Lung (tissue), 12 donors: Measurements from ENCODE around the gene KIAA1671. TPM values are rescaled to one million over a fixed set of nuclear protein-coding genes. Genes with fewer than 3 reads are reported as not detected.

Experiments
- ATAC-seq: fragments of 200-7000 bp; cut with Tn5 transposase; one replicate; pipeline ENCODE4 v1.9.1; 2020; ENCODE audit warnings: moderate number of reproducible peaks; ENCODE audit not compliant: insufficient read depth, low FRiP score
- DNase-seq, 3 donors: peaks; one replicate each; pipeline ENCODE4 v3.0.0-alpha.2; 2013 to 2017
- H3K27ac ChIP-seq, 2 donors: one replicate each; pipeline ENCODE4 v1.5.1; 2013; ENCODE audit warnings: mild to moderate bottlenecking in 2 of 2, moderate library complexity in 2 of 2, control low read depth in 1 of 2, inconsistent platforms in 1 of 2, low read depth in 1 of 2, low read length in 1 of 2
- H3K27me3 ChIP-seq, 3 donors: one replicate each; pipeline ENCODE4 v1.5.1; 2013; ENCODE audit warnings: low read length in 2 of 3; ENCODE audit not compliant: control insufficient read depth in 3 of 3, insufficient read depth in 3 of 3
- H3K36me3 ChIP-seq, 4 donors: one replicate each; pipeline ENCODE4 v1.5.1; 2013; ENCODE audit warnings: low read length in 4 of 4, mild to moderate bottlenecking in 1 of 4, moderate library complexity in 1 of 4; ENCODE audit not compliant: control insufficient read depth in 4 of 4, insufficient read depth in 4 of 4
- H3K4me1 ChIP-seq, 5 donors: one replicate each; pipeline ENCODE4 v1.5.1; 2013; ENCODE audit warnings: low read length in 5 of 5, mild to moderate bottlenecking in 2 of 5, moderate library complexity in 1 of 5; ENCODE audit not compliant: control insufficient read depth in 5 of 5, insufficient read depth in 5 of 5
- H3K4me3 ChIP-seq: one replicate; pipeline ENCODE4 v1.5.1; 2013; ENCODE audit warnings: mild to moderate bottlenecking, control low read depth, moderate library complexity
- H3K9ac ChIP-seq, 2 donors: one replicate each; pipeline ENCODE4 v1.5.1; 2013; ENCODE audit warnings: low read length in 2 of 2, control low read depth in 1 of 2; ENCODE audit not compliant: insufficient read depth in 1 of 2
- H3K9me3 ChIP-seq, 4 donors: one replicate each; pipeline ENCODE4 v1.5.1; 2013; ENCODE audit warnings: low read length in 3 of 4, mild to moderate bottlenecking in 1 of 4, moderate library complexity in 1 of 4; ENCODE audit not compliant: control insufficient read depth in 4 of 4, insufficient read depth in 3 of 4
- WGBS, 2 donors: extraction: QIAGEN DNeasy Blood & Tissue Kit; methylation state at CpG; one replicate each; pipeline ENCODE4 v1.1.7; 2013; 5-methylcytosine and 5-hydroxymethylcytosine counted together
- polyA plus RNA-seq, 2 donors: library from polyadenylated mRNA; stranded (reverse); fragments of 200-250 nt; gene quantifications; one replicate each; pipeline ENCODE4 v1.2.1, GENCODE V29; 2013
- total RNA-seq, 2 donors: library from RNA; depleted of rRNA in 1 of 2; stranded (reverse); fragments of >200 nt in 1 of 2; gene quantifications; one replicate each; pipeline ENCODE4 v1.2.1, GENCODE V29; 2014 to 2021
- TF ChIP-seq, protein P1 (sequence below): IDR thresholded peaks from 2 replicates; pipeline ENCODE4 v1.5.1; 2012; ENCODE audit warnings: mild to moderate bottlenecking; ENCODE audit errors: control extremely low read depth, extremely low read depth
- donor health status: control.
- donor health status: control.
- donor health status: Bipolar disorder and iron deficiency.
- donor health status: healthy.
- donor health status: DM: yes; HTN: yes; CAD: no.

The KIAA1671 gene
- total and polyA plus RNA-seq, 4 donors, result 7.6 to 44.6 (median 24.0) TPM

DNA sequence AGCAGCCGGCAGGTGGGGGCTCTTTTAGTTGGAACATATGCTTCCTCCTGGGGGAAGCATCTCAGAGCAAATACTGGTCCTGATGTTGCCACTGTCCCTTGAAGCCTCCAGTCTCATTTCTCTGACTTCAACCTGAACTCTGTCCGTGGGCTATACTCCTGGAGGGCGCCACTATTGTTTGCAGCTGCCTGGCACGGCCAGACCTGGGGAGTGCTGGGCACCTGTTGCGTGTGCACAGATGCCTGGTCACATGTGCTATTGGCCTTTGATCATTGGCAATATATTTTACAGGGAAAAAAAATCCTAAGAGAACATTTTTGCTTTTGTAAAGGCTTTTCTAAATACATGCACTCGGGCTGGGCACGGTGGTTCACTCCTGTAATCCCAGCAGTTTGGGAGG is 24.2 kb upstream of the KIAA1671 start:
- DNase-seq (no peak), ATAC-seq (no peak)
- Histone ChIP-seq H3K27me3 (peaks cover 0 to 3% (median 0%) of the 10 kb centered on the region in 3 donors), H3K4me3 (no peak overlapping the region), H3K36me3 (peaks cover 0 to 6% (median 0%) of the 10 kb centered on the region in 4 donors), H3K9me3 (peaks cover 0 to 7% (median 3%) of the 10 kb centered on the region in 4 donors), H3K9ac (no peak overlapping the region), H3K4me1 (no peaks in the 10 kb centered on the region), H3K27ac (no peak overlapping the region)
- TF ChIP-seq, protein P1, sequence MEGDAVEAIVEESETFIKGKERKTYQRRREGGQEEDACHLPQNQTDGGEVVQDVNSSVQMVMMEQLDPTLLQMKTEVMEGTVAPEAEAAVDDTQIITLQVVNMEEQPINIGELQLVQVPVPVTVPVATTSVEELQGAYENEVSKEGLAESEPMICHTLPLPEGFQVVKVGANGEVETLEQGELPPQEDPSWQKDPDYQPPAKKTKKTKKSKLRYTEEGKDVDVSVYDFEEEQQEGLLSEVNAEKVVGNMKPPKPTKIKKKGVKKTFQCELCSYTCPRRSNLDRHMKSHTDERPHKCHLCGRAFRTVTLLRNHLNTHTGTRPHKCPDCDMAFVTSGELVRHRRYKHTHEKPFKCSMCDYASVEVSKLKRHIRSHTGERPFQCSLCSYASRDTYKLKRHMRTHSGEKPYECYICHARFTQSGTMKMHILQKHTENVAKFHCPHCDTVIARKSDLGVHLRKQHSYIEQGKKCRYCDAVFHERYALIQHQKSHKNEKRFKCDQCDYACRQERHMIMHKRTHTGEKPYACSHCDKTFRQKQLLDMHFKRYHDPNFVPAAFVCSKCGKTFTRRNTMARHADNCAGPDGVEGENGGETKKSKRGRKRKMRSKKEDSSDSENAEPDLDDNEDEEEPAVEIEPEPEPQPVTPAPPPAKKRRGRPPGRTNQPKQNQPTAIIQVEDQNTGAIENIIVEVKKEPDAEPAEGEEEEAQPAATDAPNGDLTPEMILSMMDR, result no peak
- 88% methylated on average over 7 of the region's 7 CpGs for WGBS, 2 donors

DNA sequence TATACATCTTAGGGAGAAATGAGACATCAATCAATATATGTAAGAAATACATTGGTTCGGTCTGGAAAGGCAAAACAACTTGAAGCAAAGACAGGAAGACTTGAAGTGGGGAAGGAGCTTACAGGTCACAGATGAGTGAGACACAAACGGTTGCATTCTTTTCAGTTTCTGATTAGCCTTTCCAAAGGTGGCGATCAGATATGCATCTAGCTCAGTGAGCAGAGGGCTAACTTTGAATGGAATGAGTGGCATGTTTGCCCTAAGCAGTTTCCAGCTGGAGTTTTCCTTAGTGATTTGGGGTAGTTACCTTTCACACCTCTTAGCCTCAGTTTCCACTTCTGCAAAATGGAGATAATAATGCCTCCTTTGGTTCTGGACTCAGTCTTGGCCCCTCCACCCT is 21.8 kb upstream of the KIAA1671 start:
- Histone ChIP-seq H3K9ac (no peak overlapping the region), H3K36me3 (peaks cover 0 to 2% (median 0%) of the 10 kb centered on the region in 4 donors), H3K4me3 (no peak overlapping the region), H3K27me3 (peaks cover 0 to 3% (median 0%) of the 10 kb centered on the region in 3 donors), H3K27ac (no peak overlapping the region), H3K4me1 (no peaks in the 10 kb centered on the region), H3K9me3 (peaks cover 0 to 7% (median 3%) of the 10 kb centered on the region in 4 donors)
- WGBS, 2 donors, result 71 to 76% methylated on average over 3 of the region's 3 CpGs
- DNase-seq (no peak), ATAC-seq (no peak)
- TF ChIP-seq, protein P1, result no peak

- no peaks in the 10 kb centered on the region for H3K4me1 ChIP-seq
- H3K27me3 ChIP-seq, result no peaks in the 10 kb centered on the region
- TF ChIP-seq, protein P1, result no peak
- no peaks in the 10 kb centered on the region for H3K36me3 ChIP-seq
- H3K27ac ChIP-seq, result no peak overlapping the region
- DNase-seq (no peak), ATAC-seq (no peak)
- no peaks in the 10 kb centered on the region for H3K9me3 ChIP-seq
- H3K9ac ChIP-seq, result no peak overlapping the region
- H3K4me3 ChIP-seq, result no peak overlapping the region
Observed at GRCh38 chr22:24935771-24936483, 16.6 kb upstream of the KIAA1671 start.

DNA sequence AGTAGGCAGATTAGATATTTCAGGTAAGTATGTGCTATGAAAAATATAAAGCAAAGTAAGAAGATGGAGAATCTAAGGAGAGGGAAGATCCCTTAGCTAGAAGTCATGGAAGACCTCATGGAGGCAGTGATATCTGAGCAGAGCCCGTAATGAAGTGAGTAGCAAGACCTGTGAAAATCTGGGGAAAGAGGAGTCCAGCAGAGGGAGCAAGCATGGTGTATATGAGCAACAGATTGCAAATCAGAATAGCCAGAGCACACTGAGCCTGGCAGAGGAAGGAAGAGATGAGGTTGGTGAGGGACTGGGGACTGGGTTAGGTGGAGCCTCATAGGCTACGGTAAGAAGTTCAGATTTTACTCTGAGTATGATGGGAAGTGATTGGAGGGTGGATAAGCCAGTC is 15.4 kb upstream of the KIAA1671 start:
- Histone ChIP-seq H3K4me3 (no peak overlapping the region), H3K9ac (no peak overlapping the region), H3K27ac (no peak overlapping the region), H3K36me3 (no peaks in the 10 kb centered on the region), H3K9me3 (no peaks in the 10 kb centered on the region), H3K4me1 (no peaks in the 10 kb centered on the region), H3K27me3 (no peaks in the 10 kb centered on the region)
- DNase-seq, result no peak
- 14 to 44% methylated on average over 2 of the region's 2 CpGs for WGBS, 2 donors
- TF ChIP-seq, protein P1, result no peak
- ATAC-seq, result no peak
